Fibroblast of pulmonary artery (primary cell): ENCODE data around the gene RLN3.
"Not testable (repeated sequence)": the region's sequence is repeated elsewhere in the genome, so short reads cannot be mapped to it uniquely, and the experiment has no call there.

Source experiments
- DNase-seq: peaks from one replicate; pipeline ENCODE4 v3.0.0-alpha.2; 2010; ENCODE audit warnings: low read depth
- H3K4me3 ChIP-seq: replicated peaks from 2 replicates; pipeline ENCODE4 v1.5.1; 2011; ENCODE audit warnings: low read depth, mild to moderate bottlenecking, control low read depth, low read length, moderate library complexity
- TF ChIP-seq, protein P1 (sequence below): IDR thresholded peaks from 2 replicates; pipeline ENCODE4 v1.5.1; 2011; ENCODE audit warnings: mild to moderate bottlenecking, control low read depth, low read length, inconsistent platforms; ENCODE audit errors: missing control alignments

RLN3 gene

DNA sequence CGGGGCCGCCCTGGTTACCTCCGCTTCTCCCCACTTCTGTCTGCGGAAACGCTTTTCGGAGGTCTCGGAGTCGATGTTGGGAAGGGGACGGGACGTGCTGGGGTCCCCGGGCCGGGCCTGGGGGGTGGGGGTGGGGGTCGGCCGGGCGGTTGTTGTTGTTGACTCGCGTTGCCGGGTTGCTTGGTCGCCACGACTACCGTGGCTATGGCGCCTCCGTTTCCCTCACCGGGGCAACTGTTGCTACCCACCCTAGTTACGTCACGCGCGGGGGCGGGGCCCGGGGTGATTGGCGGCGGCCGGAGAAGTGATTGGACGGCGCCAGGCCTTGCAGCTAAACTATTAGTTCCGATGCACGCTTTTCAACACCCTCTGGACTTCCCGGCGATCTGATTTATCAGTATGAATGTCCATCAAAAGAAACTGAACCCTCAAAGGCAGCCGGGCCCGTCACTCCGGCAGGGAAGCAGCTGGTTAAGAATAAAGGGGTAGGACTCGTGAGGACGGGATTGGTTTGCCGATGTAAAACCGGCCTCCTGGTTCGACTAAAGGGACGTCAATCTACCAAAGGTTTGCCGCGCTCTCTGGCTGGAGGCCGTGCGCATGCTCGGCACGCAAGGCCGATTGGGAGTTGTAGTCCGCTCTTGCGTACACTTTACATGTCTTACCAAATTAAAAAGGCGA lies 21.7 kb upstream of the RLN3 start, which contains the start of gene RFX1:
TSS of gene RFX1 (minus strand) at position 236 of the 681 bp plus-strand sequence. CDS start 12,477 bp downstream, outside the sequence.
- DNase-seq: peak; percentile 100
- H3K4me3 ChIP-seq: peak within 1 kb of the TSS; percentile 78
- TF ChIP-seq, protein P1, sequence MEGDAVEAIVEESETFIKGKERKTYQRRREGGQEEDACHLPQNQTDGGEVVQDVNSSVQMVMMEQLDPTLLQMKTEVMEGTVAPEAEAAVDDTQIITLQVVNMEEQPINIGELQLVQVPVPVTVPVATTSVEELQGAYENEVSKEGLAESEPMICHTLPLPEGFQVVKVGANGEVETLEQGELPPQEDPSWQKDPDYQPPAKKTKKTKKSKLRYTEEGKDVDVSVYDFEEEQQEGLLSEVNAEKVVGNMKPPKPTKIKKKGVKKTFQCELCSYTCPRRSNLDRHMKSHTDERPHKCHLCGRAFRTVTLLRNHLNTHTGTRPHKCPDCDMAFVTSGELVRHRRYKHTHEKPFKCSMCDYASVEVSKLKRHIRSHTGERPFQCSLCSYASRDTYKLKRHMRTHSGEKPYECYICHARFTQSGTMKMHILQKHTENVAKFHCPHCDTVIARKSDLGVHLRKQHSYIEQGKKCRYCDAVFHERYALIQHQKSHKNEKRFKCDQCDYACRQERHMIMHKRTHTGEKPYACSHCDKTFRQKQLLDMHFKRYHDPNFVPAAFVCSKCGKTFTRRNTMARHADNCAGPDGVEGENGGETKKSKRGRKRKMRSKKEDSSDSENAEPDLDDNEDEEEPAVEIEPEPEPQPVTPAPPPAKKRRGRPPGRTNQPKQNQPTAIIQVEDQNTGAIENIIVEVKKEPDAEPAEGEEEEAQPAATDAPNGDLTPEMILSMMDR: no peak

DNA sequence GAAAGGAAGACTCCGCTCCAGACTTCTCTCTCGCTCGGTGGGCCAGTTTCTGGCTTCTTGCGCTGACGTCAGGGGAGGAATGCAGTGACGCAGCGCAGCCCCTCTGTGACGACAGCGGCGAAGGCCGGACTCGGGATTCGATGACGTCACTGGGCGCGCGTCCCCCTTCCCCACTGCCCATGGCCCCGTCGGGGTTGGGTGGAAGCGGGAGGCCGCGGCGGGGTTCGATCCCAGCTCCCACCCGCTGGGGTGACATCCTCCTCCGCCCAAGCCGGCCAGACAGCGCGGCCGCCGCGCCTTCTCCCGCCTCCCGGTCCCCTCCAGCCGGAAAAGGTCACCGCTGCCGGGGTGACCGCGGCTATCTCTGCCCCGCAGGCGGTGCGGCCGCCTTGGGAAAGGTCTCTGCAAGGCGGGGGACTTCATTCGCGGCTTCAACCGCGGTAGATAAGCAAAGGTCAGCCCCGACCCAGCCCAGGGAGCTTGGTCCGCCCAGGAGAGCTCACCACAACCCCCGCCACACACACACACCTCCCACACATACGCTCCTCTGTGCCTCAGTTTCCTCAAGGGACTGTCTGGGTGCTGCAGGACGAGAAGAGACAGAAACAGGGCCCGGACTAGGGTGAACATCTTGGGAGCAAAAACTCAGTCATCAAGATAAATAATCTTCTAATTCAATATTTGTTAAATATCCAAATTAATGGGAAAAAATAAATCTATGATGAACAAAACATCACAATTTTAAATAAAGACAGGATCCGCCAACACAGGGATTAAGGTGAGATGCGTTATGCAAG lies 21.0 kb upstream of the RLN3 start:
- H3K4me3 ChIP-seq: peak overlapping the region; percentile 78
- TF ChIP-seq, protein P1: no peak
- no peak for DNase-seq

DNA sequence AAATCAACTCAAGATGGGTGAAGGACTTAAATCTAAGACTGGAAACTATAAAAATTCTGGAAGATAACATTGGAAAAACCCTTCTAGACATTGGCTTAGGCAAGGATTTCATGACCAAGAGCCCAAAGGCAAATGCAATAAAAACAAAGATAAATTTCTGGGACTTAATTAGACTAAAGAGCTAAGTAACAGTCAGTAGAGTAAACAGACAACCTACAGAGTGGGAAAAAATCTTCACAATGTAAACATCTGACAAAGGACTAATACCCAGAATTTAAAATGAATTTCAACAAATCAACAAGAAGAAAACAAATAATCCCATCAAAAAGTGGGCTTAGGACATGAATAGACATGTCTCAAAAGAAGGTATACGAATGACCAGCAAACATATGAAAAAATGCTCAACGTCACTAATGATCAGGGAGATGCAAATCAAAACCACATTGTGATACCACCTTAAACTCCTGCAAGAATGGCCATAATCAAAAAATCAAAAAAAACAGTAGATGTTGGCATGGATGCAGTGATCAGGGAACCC lies 15.5 kb upstream of the RLN3 start:
- H3K4me3 ChIP-seq: no peak overlapping the region
- no peak for DNase-seq
- TF ChIP-seq, protein P1: no peak

DNA sequence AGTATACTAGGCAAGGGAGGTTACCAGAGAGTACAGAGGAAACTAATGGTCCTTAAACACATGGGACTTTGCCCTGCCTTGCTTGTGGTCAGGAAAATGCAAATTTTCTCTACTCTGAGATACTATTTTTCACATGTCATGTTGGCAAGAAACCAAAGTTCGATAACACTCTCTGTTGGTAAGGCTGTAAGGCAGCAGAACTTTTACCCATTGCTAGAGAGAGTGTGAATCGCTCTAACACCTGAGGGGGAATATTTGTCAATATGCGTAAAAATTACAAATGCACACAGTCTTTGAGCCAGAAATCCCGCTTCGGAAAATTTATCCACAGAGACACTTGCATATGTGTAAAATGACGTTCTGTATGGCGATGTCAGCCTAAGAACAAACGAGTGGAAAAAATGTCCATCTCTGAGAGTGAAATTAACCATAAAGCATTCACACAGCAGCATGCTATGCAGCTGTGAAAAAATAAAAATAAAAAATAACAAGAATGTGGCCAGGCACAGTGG lies 12.4 kb upstream of the RLN3 start:
- H3K4me3 ChIP-seq: no peak overlapping the region
- DNase-seq: no peak
- TF ChIP-seq, protein P1: no peak

GRCh38 chr19:14019100-14019499 lies 8.8 kb upstream of the RLN3 start:
- no peak for DNase-seq
- TF ChIP-seq, protein P1: no peak

GRCh38 chr19:14019739-14020138 lies 8.2 kb upstream of the RLN3 start:
- DNase-seq, H3K4me3 ChIP-seq: not testable (repeated sequence)

More at GRCh38 chr19:14019100-14019499, 8.8 kb upstream of the RLN3 start:
- no peak overlapping the region for H3K4me3 ChIP-seq

GRCh38 chr19:14021474-14021873 lies 6.5 kb upstream of the RLN3 start:
- TF ChIP-seq, protein P1: no peak
- DNase-seq: no peak
- H3K4me3 ChIP-seq: no peak overlapping the region
